ENCODE results near the gene LRRC3. TPM values are rescaled to one million over a fixed set of nuclear protein-coding genes. Genes with fewer than 3 reads are reported as not detected.

LRRC3 gene
- total and polyA plus RNA-seq, 2 donors (not counting 3 experiments of a cell fraction or from before 2014, with no cell fraction given): 4.8 to 4.9 TPM

DNA sequence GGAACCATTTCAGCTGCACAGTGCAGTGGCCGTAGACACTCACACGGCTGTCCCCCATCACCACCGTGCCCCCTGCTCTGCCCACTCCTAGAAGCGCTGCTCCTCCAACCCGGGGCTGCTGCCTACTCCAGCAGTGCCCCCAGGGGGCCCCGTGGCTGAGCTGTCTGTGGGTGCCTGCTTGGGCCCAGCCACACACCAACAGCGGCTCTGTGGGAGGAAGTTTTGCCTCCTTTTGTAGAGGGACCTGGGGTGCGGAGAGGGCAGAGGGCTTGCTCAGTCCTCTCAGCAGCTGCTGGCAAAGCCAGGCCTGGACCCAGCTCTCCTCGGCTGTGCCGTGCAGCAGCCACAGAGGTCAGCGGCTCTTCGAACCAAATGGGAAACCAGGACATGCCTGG, 11.4 kb upstream of the LRRC3 start:
- dilution Hi-C loops (cut with MboI; ENCODE audit: extremely low pct_ligation_motif_present, low sequenced_read_pairs) (no loop called here), intact Hi-C loops (cut with micrococcal nuclease) (no loop called here)
- no peaks in the 10 kb centered on the region for H3K27me3 ChIP-seq (ENCODE audit: control insufficient read depth in 2 of 2, insufficient read depth in 2 of 2, low read length in 2 of 2)
- no peaks in the 10 kb centered on the region for H3K4me1 ChIP-seq (ENCODE audit: control insufficient read depth, extremely low read depth, insufficient read depth, low read length)
- ChIA-PET CTCF (interaction anchor here (2.2 kb wide), 1 partner anchor 349 kb away, joined by 6 read pairs; no protein-coding TSS in a partner anchor), POLR2A (no interaction called here)
- no peak for TF ChIP-seq POLR2A (IDR thresholded peaks at IDR 0.05; ENCODE audit: low read depth, low read length)
- no peak for TF ChIP-seq JUN (IDR thresholded peaks at IDR 0.05; ENCODE audit: borderline replicate concordance, insufficient read depth, insufficient read length, low read depth)
- TF ChIP-seq FOS (IDR thresholded peaks at IDR 0.05; ENCODE audit: borderline replicate concordance, insufficient read depth, low read length): no peak
- no peak for TF ChIP-seq POLR2AphosphoS5 (IDR thresholded peaks at IDR 0.05; ENCODE audit: insufficient read depth, low read depth, low read length)
- no peak for TF ChIP-seq CTCF (IDR thresholded peaks at IDR 0.05; ENCODE audit: extremely low read depth in 1 of 2, insufficient read depth in 1 of 2, low read depth in 1 of 2, low read length in 2 of 2)
- no peak overlapping the region for H3K4me2 ChIP-seq (ENCODE audit: insufficient read depth, low read length)
- H2AFZ ChIP-seq (ENCODE audit: low read depth, low read length): no peak overlapping the region
- H3K79me2 ChIP-seq (ENCODE audit: control insufficient read depth, insufficient read depth, low read length): no peaks in the 10 kb centered on the region
- DNase-seq (ENCODE audit: low read depth, low spot score) (no peak), FAIRE-seq (no peak)
- H4K20me1 ChIP-seq (replicated peaks; ENCODE audit: control insufficient read depth, extremely low read depth, insufficient read depth, low read length): no peaks in the 10 kb centered on the region
- H3K9me1 ChIP-seq (replicated peaks; ENCODE audit: control insufficient read depth, extremely low read depth, insufficient read depth, low read length): no peaks in the 10 kb centered on the region
- BruUV-seq (replicated peaks): no TSS peak
- no peaks in the 10 kb centered on the region for H3K9me3 ChIP-seq (replicated peaks; ENCODE audit: control insufficient read depth, insufficient read depth, low read length)
- H3K9ac ChIP-seq (replicated peaks; ENCODE audit: extremely low read depth, insufficient read depth, low read length): no peak overlapping the region
- no peak overlapping the region for H3K27ac ChIP-seq (ENCODE audit: insufficient read depth, low read depth, low read length)
- no peaks in the 10 kb centered on the region for H3K36me3 ChIP-seq (ENCODE audit: control insufficient read depth in 2 of 2, extremely low read depth in 1 of 2, insufficient read depth in 2 of 2, low read length in 2 of 2)
- H3K4me3 ChIP-seq (replicated peaks in 1 of 3; ENCODE audit: insufficient read depth in 1 of 3, low read depth in 1 of 3, low read length in 3 of 3): no peak overlapping the region

DNA sequence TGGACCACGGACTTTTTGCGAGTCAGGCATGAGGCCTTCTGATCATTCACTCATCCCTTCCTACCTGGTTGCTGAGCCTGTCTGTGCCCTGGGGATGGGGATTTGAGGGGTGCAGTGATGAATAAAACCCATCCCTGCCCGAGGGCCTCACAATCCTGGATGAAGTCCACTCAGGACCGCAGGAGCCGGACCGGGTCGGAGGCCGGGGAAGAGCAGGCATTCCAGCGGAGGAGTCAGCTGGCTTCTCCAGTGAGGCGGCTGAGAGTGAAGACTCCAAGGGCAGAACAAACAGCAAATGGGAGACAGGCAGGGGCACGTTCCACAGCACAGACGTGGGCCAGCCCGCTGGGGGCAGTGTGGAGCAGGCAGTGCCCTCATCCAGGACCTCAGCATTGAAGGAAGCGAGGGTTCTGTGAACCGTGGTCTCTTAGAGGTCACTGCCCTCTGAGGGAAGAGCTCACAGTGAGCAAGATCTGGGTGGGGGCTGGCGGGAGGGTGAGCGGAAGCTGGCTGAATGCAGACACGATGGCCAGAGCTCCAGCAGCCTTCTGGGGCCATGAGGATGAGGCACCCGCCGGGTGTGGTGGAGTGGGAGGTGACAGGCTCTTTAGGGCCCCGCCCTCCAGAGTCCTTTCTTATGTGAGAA, 10.9 kb upstream of the LRRC3 start:
- DNase-seq (ENCODE audit: low read depth, low spot score) (no peak), FAIRE-seq (no peak)
- POLR2A ChIA-PET: no interaction called here
- Histone ChIP-seq H2AFZ (ENCODE audit: low read depth, low read length) (no peak overlapping the region), H3K27me3 (ENCODE audit: control insufficient read depth in 2 of 2, insufficient read depth in 2 of 2, low read length in 2 of 2) (no peaks in the 10 kb centered on the region), H3K9me3 (replicated peaks; ENCODE audit: control insufficient read depth, insufficient read depth, low read length) (no peaks in the 10 kb centered on the region), H3K4me3 (replicated peaks in 1 of 3; ENCODE audit: insufficient read depth in 1 of 3, low read depth in 1 of 3, low read length in 3 of 3) (no peak overlapping the region), H3K9me1 (replicated peaks; ENCODE audit: control insufficient read depth, extremely low read depth, insufficient read depth, low read length) (no peaks in the 10 kb centered on the region), H3K4me1 (ENCODE audit: control insufficient read depth, extremely low read depth, insufficient read depth, low read length) (no peaks in the 10 kb centered on the region), H3K79me2 (ENCODE audit: control insufficient read depth, insufficient read depth, low read length) (no peaks in the 10 kb centered on the region), H3K9ac (replicated peaks; ENCODE audit: extremely low read depth, insufficient read depth, low read length) (no peak overlapping the region), H3K27ac (ENCODE audit: insufficient read depth, low read depth, low read length) (no peak overlapping the region), H3K36me3 (ENCODE audit: control insufficient read depth in 2 of 2, extremely low read depth in 1 of 2, insufficient read depth in 2 of 2, low read length in 2 of 2) (no peaks in the 10 kb centered on the region), H3K4me2 (ENCODE audit: insufficient read depth, low read length) (no peak overlapping the region), H4K20me1 (replicated peaks; ENCODE audit: control insufficient read depth, extremely low read depth, insufficient read depth, low read length) (no peaks in the 10 kb centered on the region)
- dilution Hi-C loops (cut with MboI; ENCODE audit: extremely low pct_ligation_motif_present, low sequenced_read_pairs) (no loop called here), intact Hi-C loops (cut with micrococcal nuclease) (no loop called here)
- CTCF ChIA-PET: interaction anchor here (2.2 kb wide), 1 partner anchor 349 kb away, joined by 6 read pairs; no protein-coding TSS in a partner anchor
- no TSS peak for BruUV-seq (replicated peaks)
- TF ChIP-seq CTCF (IDR thresholded peaks at IDR 0.05; ENCODE audit: extremely low read depth in 1 of 2, insufficient read depth in 1 of 2, low read depth in 1 of 2, low read length in 2 of 2) (peak; percentile 19 to 52), EZH2 (IDR thresholded peaks at IDR 0.05; ENCODE audit: borderline replicate concordance, low read depth, low read length, severe bottlenecking) (no peak), MYC (IDR thresholded peaks at IDR 0.05; ENCODE audit: low read depth, low read length) (no peak), JUN (IDR thresholded peaks at IDR 0.05; ENCODE audit: borderline replicate concordance, insufficient read depth, insufficient read length, low read depth) (no peak), FOS (IDR thresholded peaks at IDR 0.05; ENCODE audit: borderline replicate concordance, insufficient read depth, low read length) (no peak)
- TF ChIP-seq, protein P1, sequence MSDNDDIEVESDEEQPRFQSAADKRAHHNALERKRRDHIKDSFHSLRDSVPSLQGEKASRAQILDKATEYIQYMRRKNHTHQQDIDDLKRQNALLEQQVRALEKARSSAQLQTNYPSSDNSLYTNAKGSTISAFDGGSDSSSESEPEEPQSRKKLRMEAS (IDR thresholded peaks at IDR 0.05; ENCODE audit: insufficient read depth, insufficient read length): no peak

Measured in endothelial cell of umbilical vein (primary cell).